Vagina (tissue), 2 donors: ENCODE results near the gene ATP6V0B.

ENCODE experiments used
- POLR2A ChIP-seq, 2 donors: fragments of 450-650 bp; IDR thresholded peaks; one replicate each; pipeline ENCODE4 v1.6.1; 2017; ENCODE audit warnings: antibody characterized with exemption in 2 of 2, mild to moderate bottlenecking in 2 of 2, moderate library complexity in 2 of 2
- TF ChIP-seq, protein P1 (sequence below), 3 experiments: fragments of 450-650 bp in 2 of 3; fragments of 200-600 bp in 1 of 3; sonication (generic) in 1 of 3; IDR thresholded peaks; one replicate each; pipeline ENCODE4 v1.5.1; 2017 to 2019; ENCODE audit warnings: antibody characterized with exemption in 3 of 3, mild to moderate bottlenecking in 2 of 3, moderate library complexity in 2 of 3

GRCh38 chr1:44016041-44016889, 41.5 kb downstream of the ATP6V0B start:
- TF ChIP-seq, protein P1, sequence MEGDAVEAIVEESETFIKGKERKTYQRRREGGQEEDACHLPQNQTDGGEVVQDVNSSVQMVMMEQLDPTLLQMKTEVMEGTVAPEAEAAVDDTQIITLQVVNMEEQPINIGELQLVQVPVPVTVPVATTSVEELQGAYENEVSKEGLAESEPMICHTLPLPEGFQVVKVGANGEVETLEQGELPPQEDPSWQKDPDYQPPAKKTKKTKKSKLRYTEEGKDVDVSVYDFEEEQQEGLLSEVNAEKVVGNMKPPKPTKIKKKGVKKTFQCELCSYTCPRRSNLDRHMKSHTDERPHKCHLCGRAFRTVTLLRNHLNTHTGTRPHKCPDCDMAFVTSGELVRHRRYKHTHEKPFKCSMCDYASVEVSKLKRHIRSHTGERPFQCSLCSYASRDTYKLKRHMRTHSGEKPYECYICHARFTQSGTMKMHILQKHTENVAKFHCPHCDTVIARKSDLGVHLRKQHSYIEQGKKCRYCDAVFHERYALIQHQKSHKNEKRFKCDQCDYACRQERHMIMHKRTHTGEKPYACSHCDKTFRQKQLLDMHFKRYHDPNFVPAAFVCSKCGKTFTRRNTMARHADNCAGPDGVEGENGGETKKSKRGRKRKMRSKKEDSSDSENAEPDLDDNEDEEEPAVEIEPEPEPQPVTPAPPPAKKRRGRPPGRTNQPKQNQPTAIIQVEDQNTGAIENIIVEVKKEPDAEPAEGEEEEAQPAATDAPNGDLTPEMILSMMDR (IDR thresholded peaks at IDR 0.05) = no peak
- TF ChIP-seq POLR2A (IDR thresholded peaks at IDR 0.05) = no peak
